Hepatocyte (in vitro differentiated cells): ENCODE results near the gene COL20A1. TPM values are rescaled to one million over a fixed set of nuclear protein-coding genes. Genes with fewer than 3 reads are reported as not detected.

Source experiments
- DNase-seq: peaks from one replicate; pipeline ENCODE4 v3.0.0-alpha.2; 2016; ENCODE audit warnings: low spot score
- H2AFZ ChIP-seq: fragments of 200-600 bp; sonication (generic); 2 replicates; pipeline ENCODE4 v1.6.0; 2016; ENCODE audit warnings: antibody characterized with exemption, mild to moderate bottlenecking
- H3K27ac ChIP-seq: fragments of 200-600 bp; sonication (generic); 2 replicates; pipeline ENCODE4 v1.5.1; 2016; ENCODE audit warnings: mild to moderate bottlenecking
- H3K27me3 ChIP-seq: fragments of 200-600 bp; sonication (generic); 2 replicates; pipeline ENCODE4 v1.6.1; 2016
- H3K36me3 ChIP-seq: fragments of 200-600 bp; sonication (generic); replicated peaks from 2 replicates; pipeline ENCODE4 v1.5.1; 2016; ENCODE audit warnings: low read depth; ENCODE audit not compliant: insufficient read depth
- H3K4me1 ChIP-seq: fragments of 200-600 bp; sonication (generic); 2 replicates; pipeline ENCODE4 v1.5.1; 2016; ENCODE audit warnings: mild to moderate bottlenecking, moderate library complexity; ENCODE audit not compliant: insufficient read depth
- H3K4me2 ChIP-seq: fragments of 200-600 bp; sonication (generic); 2 replicates; pipeline ENCODE4 v1.6.0; 2016
- H3K4me3 ChIP-seq: fragments of 200-600 bp; sonication (generic); 2 replicates; pipeline ENCODE4 v1.5.1; 2016; ENCODE audit warnings: mild to moderate bottlenecking
- H3K79me2 ChIP-seq: fragments of 200-600 bp; sonication (generic); 2 replicates; pipeline ENCODE4 v1.6.0; 2017; ENCODE audit warnings: mild to moderate bottlenecking
- H3K9me2 ChIP-seq: fragments of 200-600 bp; sonication (generic); replicated peaks from 2 replicates; pipeline ENCODE4 v1.6.0; 2017; ENCODE audit warnings: mild to moderate bottlenecking; ENCODE audit not compliant: insufficient read depth
- H3K9me3 ChIP-seq: fragments of 200-600 bp; sonication (generic); 2 replicates; pipeline ENCODE4 v1.5.1; 2016; ENCODE audit warnings: low read depth, mild to moderate bottlenecking
- H4K20me1 ChIP-seq: fragments of 200-600 bp; sonication (generic); 2 replicates; pipeline ENCODE4 v1.6.0; 2016; ENCODE audit warnings: mild to moderate bottlenecking; ENCODE audit not compliant: insufficient read depth, poor library complexity, severe bottlenecking
- CTCF ChIP-seq: fragments of 200-600 bp; sonication (generic); IDR thresholded peaks from 2 replicates; pipeline ENCODE4 v1.5.1; 2016; ENCODE audit warnings: antibody characterized with exemption, mild to moderate bottlenecking; ENCODE audit not compliant: poor library complexity
- EZH2 ChIP-seq: fragments of 200-600 bp; sonication (generic); IDR thresholded peaks from 2 replicates; pipeline ENCODE4 v1.6.1; 2016; ENCODE audit warnings: antibody characterized with exemption, mild to moderate bottlenecking, borderline replicate concordance
- EZH2phosphoT487 ChIP-seq: fragments of 200-600 bp; sonication (generic); IDR thresholded peaks from one replicate; pipeline ENCODE4 v1.6.1; 2018; ENCODE audit warnings: antibody characterized with exemption, mild to moderate bottlenecking, low read depth, moderate library complexity; ENCODE audit not compliant: unreplicated experiment, severe bottlenecking
- WGBS: methylation state at CpG from one replicate; pipeline ENCODE4 v1.1.6; 2016; ENCODE audit warnings: low lambda C conversion rate; ENCODE audit errors: missing lambda C conversion rate; 5-methylcytosine and 5-hydroxymethylcytosine counted together
- polyA plus RNA-seq: library from polyadenylated mRNA; unstranded; fragments of >200 nt; fragmentation: Nextera tagmentation; extraction: Ambion mirVana; gene quantifications from 2 replicates; pipeline ENCODE4 v1.2.1, GENCODE V29; 2016
- total RNA-seq: library from RNA; depleted of rRNA; stranded (reverse); fragments of >200 nt; gene quantifications from 2 replicates; pipeline ENCODE4 v1.2.3, GENCODE V29; 2014

The COL20A1 gene
- total and polyA plus RNA-seq, 2 experiments from 2014 or later: not detected

DNA sequence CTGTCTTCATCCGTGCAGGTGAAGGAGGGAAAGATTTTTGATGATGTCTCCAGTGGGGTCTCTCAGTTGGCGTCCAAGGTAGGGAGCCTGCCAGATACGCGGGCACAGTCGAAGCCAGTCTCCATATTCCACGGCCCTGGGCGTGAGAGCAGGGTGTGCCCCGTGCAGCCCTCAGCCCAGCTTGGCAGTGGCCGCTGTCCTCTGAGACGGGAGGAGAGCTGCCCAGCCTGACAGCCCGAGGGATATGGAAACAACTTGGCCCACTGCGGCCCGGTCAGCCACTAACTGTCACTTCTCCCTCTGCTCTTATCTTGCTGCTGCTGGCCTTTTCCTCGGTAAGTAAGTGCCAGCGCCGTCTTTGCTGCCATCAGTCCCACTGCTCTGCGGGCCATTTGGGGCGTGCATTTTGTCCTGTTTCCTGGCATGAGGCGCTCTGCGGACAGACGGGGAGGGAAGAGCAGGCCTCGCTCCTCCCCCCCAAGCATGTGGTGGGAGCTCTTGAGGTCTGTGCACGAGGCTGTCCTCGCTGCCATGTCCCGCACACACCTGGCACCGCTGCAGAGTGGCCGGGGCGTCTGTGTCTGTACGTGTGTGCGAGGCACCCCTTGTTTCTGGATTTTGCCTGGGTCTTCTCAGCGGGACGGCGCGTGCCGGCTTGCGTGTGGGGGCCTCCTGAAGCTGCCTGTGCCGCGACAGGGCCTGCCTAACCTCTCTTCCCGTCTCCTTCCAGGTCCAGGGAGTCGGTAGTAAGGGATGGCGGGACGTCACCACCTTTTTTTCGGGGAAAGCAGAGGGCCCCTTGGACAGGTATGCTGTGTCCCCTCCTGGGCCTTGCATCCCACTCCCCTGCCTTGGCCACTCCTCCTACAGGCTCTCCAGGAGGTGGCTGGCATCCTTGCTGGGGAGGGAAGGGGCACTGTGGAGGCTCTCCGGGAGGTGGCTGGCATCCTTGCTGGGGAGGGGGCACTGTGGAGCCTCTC lies 7.1 kb upstream of the COL20A1 start:
- no peaks in the 10 kb centered on the region for H3K9me2 ChIP-seq
- H2AFZ ChIP-seq: no peak overlapping the region
- no peak for DNase-seq
- H3K36me3 ChIP-seq: no peaks in the 10 kb centered on the region
- no peaks in the 10 kb centered on the region for H3K9me3 ChIP-seq
- no peak overlapping the region for H3K4me3 ChIP-seq
- TF ChIP-seq CTCF (no peak), EZH2phosphoT487 (no peak), EZH2 (no peak)
- peaks cover 3% of the 10 kb centered on the region for H3K4me1 ChIP-seq
- no peaks in the 10 kb centered on the region for H3K79me2 ChIP-seq
- no peak overlapping the region for H3K4me2 ChIP-seq
- no peak overlapping the region for H3K27ac ChIP-seq
- WGBS: 96% methylated on average over 44 of the region's 44 CpGs
- H4K20me1 ChIP-seq: no peaks in the 10 kb centered on the region
- no peaks in the 10 kb centered on the region for H3K27me3 ChIP-seq

GRCh38 chr20:63286781-63287696 lies 5.9 kb upstream of the COL20A1 start:
- H3K27ac ChIP-seq: no peak overlapping the region
- H2AFZ ChIP-seq: no peak overlapping the region
- H3K4me2 ChIP-seq: no peak overlapping the region
- DNase-seq: no peak
- no peaks in the 10 kb centered on the region for H3K9me3 ChIP-seq
- no peaks in the 10 kb centered on the region for H3K36me3 ChIP-seq
- WGBS: 91% methylated on average over 21 of the region's 23 CpGs
- no peaks in the 10 kb centered on the region for H4K20me1 ChIP-seq
- no peaks in the 10 kb centered on the region for H3K79me2 ChIP-seq
- H3K27me3 ChIP-seq: no peaks in the 10 kb centered on the region
- TF ChIP-seq CTCF (no peak), EZH2phosphoT487 (no peak), EZH2 (no peak)
- no peaks in the 10 kb centered on the region for H3K9me2 ChIP-seq
- H3K4me3 ChIP-seq: no peak overlapping the region
- peaks cover 3% of the 10 kb centered on the region for H3K4me1 ChIP-seq

DNA sequence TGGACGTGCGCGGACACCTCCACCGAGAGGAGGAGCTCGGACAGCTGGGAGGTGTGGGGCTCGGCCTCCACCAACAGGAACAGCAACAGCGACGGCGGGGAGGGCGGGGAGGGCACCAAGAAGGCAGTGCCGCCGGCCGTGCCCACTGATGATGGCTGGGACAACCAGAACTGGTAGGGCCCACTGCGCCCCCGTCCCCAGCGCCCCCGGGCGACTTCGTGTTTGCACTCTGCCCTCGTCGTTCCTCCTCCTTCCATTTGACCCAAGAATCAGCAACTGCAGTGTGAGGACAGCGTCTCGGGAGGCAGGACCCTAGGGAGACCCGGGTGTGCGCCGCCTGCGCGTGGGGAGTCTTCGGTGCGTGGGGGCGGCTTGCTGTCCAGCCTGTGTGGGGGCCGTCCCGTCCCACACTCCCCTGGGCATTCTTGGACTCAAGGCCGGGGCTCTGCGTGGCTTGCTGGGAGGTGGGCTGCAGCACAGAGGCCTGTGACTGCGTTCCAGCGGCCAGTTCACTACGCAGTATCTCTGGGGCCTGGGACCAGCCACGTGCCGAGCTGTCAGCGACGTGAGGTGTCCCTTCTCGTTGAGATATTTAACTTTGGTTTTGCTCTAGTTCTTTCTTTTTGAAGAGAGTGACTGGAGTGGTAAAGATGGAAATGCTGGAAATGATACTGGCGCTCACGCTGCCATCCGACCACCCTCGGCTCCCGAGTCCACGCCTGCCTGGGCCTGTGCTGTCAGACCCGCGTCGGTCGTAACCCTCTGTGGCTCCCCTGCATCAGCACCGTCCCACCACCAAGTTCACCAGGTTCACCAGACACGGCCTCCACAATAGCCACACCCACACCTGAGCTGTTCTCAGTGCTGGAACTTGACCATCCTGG lies 5.0 kb upstream of the COL20A1 start:
- 96% methylated on average over 43 of the region's 55 CpGs for WGBS
- H3K27ac ChIP-seq: no peak overlapping the region
- no peak overlapping the region for H2AFZ ChIP-seq
- H3K4me3 ChIP-seq: no peak overlapping the region
- H3K4me1 ChIP-seq: peaks cover 3% of the 10 kb centered on the region
- no peak overlapping the region for H3K4me2 ChIP-seq
- TF ChIP-seq EZH2phosphoT487 (no peak), EZH2 (no peak), CTCF (no peak)
- no peaks in the 10 kb centered on the region for H3K9me3 ChIP-seq
- H3K27me3 ChIP-seq: no peaks in the 10 kb centered on the region
- no peak for DNase-seq
- no peaks in the 10 kb centered on the region for H3K36me3 ChIP-seq
- H3K9me2 ChIP-seq: no peaks in the 10 kb centered on the region
- no peaks in the 10 kb centered on the region for H3K79me2 ChIP-seq
- H4K20me1 ChIP-seq: no peaks in the 10 kb centered on the region
